ENCODE results near the gene ARHGAP5.

DNA sequence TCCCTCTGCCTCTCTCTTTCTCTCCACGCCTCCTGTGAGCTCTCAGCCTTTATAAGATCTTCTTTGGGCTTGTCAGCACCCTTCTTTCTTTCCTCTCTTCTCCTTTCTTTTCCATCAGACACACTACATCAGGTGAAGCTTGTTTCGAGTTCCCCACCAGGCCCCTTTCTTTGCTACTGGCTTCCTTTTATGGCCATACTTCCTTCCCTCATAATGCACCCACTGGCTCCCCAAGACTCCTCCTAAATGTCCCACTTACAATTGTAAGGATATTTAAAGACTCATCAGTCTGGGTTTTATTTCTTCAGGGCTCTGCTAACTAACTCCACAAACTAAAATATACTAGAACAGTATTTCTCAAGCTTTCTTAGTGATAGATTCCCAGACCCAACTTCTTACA lies 129.4 kb downstream of the ARHGAP5 start:
- TF ChIP-seq, protein P1, sequence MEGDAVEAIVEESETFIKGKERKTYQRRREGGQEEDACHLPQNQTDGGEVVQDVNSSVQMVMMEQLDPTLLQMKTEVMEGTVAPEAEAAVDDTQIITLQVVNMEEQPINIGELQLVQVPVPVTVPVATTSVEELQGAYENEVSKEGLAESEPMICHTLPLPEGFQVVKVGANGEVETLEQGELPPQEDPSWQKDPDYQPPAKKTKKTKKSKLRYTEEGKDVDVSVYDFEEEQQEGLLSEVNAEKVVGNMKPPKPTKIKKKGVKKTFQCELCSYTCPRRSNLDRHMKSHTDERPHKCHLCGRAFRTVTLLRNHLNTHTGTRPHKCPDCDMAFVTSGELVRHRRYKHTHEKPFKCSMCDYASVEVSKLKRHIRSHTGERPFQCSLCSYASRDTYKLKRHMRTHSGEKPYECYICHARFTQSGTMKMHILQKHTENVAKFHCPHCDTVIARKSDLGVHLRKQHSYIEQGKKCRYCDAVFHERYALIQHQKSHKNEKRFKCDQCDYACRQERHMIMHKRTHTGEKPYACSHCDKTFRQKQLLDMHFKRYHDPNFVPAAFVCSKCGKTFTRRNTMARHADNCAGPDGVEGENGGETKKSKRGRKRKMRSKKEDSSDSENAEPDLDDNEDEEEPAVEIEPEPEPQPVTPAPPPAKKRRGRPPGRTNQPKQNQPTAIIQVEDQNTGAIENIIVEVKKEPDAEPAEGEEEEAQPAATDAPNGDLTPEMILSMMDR (IDR thresholded peaks at IDR 0.05; ENCODE audit: insufficient read depth, low read depth, low read length), result no peak
- no peak for TF ChIP-seq EZH2 (IDR thresholded peaks at IDR 0.05; ENCODE audit: insufficient read depth, low read length)
